ENCODE measurements around the gene RESF1. TPM values are rescaled to one million over a fixed set of nuclear protein-coding genes. Genes with fewer than 3 reads are reported as not detected.
A peak's percentile ranks its signal among the peaks of the same experiment; 100 is the strongest.

RESF1 gene
- total RNA-seq, 1 experiment from 2014 or later = 33.8 TPM

DNA sequence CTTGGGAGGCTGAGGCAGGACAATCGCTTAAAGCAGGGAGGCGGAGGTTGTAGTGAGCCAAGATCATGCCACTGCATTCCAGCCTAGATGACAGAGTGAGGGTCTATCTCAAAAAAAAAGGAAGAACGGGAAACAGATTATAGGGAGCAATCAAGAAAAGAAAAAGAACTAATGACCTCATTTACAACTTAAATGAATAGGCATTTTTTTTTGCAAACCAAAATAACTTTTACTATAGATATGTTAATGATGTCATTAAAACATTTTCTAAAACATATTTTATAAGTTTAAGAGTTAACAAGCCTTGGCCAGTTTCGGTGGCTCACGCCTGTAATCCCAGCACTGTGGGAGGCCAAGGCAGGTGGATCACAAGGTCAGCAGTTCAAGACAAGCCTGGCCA, 6.8 kb upstream of the RESF1 start:
- Histone ChIP-seq H3K9me3 (ENCODE audit: insufficient read depth, low read depth) (peaks cover 7% of the 10 kb centered on the region; the same call in 1 of the 2 replicates), H4K20me1 (ENCODE audit: insufficient read depth) (no peaks in the 10 kb centered on the region), H2AFZ (no peak overlapping the region), H3K79me2 (ENCODE audit: low read depth) (no peaks in the 10 kb centered on the region), H3K4me3 (no peak overlapping the region), H3K4me2 (no peak overlapping the region), H3K27ac (no peak overlapping the region), H3K9me2 (ENCODE audit: insufficient read depth) (no peaks in the 10 kb centered on the region), H3K27me3 (ENCODE audit: insufficient read depth, low read depth) (no peaks in the 10 kb centered on the region), H3K4me1 (replicated peaks; ENCODE audit: insufficient read depth) (peaks cover 7% of the 10 kb centered on the region; the same call in 1 of the 2 replicates), H3F3A (ENCODE audit: insufficient read depth, low read depth) (no peaks in the 10 kb centered on the region), H3K36me3 (ENCODE audit: low read depth) (no peaks in the 10 kb centered on the region)
- no peak for TF ChIP-seq EZH2 (IDR thresholded peaks at IDR 0.05; ENCODE audit: low read depth)
- TF ChIP-seq, protein P1, sequence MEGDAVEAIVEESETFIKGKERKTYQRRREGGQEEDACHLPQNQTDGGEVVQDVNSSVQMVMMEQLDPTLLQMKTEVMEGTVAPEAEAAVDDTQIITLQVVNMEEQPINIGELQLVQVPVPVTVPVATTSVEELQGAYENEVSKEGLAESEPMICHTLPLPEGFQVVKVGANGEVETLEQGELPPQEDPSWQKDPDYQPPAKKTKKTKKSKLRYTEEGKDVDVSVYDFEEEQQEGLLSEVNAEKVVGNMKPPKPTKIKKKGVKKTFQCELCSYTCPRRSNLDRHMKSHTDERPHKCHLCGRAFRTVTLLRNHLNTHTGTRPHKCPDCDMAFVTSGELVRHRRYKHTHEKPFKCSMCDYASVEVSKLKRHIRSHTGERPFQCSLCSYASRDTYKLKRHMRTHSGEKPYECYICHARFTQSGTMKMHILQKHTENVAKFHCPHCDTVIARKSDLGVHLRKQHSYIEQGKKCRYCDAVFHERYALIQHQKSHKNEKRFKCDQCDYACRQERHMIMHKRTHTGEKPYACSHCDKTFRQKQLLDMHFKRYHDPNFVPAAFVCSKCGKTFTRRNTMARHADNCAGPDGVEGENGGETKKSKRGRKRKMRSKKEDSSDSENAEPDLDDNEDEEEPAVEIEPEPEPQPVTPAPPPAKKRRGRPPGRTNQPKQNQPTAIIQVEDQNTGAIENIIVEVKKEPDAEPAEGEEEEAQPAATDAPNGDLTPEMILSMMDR (conservative IDR thresholded peaks at IDR 0.05) = no peak
- DNase-seq = no peak
- ChIA-PET CTCF (no interaction called here), POLR2A (ENCODE audit: unreplicated experiment) (no interaction called here)
- intact Hi-C loops (cut with micrococcal nuclease; ENCODE audit: unreplicated experiment) = no loop called here
- no TSS peak for BruUV-seq (replicated peaks)

DNA sequence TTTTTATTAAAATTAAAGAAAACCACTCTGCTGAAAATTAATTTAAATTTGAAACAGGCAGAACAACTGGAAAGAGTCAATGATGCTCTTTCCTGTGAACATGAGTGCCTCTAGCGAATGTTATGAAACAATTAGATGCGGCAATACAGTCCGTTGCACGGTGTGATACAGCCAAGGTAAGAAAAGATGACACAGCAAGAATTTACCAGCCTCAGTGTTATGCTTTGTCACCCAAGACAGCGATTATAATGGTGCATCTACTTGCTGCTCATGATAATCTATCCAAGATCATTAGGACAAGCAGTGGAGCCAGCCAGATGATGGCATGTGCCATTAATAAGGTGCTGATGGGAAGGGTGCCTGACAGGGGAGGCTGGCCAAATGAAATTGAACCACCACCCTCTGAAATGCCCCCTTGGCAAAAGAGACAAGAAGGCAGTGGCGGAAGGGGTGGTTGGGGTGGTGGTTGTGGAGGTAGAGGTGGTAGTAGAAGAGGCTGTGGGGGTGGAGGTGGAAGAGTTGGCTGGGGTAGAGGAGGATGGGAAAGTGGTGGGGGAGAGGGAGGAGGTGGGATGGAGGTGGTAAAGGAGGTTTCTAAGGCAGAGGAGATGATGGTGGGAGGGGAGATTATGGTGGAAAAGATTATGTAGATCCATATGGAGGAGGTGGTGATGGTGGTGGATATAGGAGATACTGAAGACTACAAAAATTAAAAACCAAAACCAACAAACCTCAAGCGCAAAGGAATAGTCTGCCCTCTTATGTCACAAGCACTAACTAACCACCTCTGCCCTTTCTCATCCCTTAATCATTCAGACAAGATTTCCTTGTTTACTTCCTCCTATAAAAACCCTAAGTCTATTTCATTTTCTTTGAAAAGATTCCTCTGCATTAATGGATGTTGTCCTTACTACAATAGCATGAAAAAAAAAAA, 4.0 kb upstream of the RESF1 start:
- BruUV-seq (replicated peaks) = no TSS peak
- no peak overlapping the region for H3K4me3 ChIP-seq
- no peaks in the 10 kb centered on the region for H3K9me3 ChIP-seq (ENCODE audit: insufficient read depth, low read depth)
- no peak for TF ChIP-seq EZH2 (IDR thresholded peaks at IDR 0.05; ENCODE audit: low read depth)
- TF ChIP-seq, protein P1 (conservative IDR thresholded peaks at IDR 0.05) = no peak
- H4K20me1 ChIP-seq (ENCODE audit: insufficient read depth) = no peaks in the 10 kb centered on the region
- no peaks in the 10 kb centered on the region for H3K27me3 ChIP-seq (ENCODE audit: insufficient read depth, low read depth)
- no peak for DNase-seq
- no peaks in the 10 kb centered on the region for H3K36me3 ChIP-seq (ENCODE audit: low read depth)
- H3K4me1 ChIP-seq (replicated peaks; ENCODE audit: insufficient read depth) = peaks cover 4% of the 10 kb centered on the region; the same call in 1 of the 2 replicates
- peaks cover 8% of the 10 kb centered on the region; the same call in 1 of the 2 replicates for H3F3A ChIP-seq (ENCODE audit: insufficient read depth, low read depth)
- H2AFZ ChIP-seq = no peak overlapping the region
- no peaks in the 10 kb centered on the region for H3K9me2 ChIP-seq (ENCODE audit: insufficient read depth)
- POLR2A ChIA-PET (ENCODE audit: unreplicated experiment) = no interaction called here
- CTCF ChIA-PET = no interaction called here
- H3K27ac ChIP-seq = no peak overlapping the region
- H3K4me2 ChIP-seq = no peak overlapping the region
- intact Hi-C loops (cut with micrococcal nuclease; ENCODE audit: unreplicated experiment) = loop anchor here (5.0 kb wide), 1 partner anchor 703 kb away; no protein-coding TSS in a partner anchor
- peaks cover 3% of the 10 kb centered on the region; the same call in 1 of the 2 replicates for H3K79me2 ChIP-seq (ENCODE audit: low read depth)

DNA sequence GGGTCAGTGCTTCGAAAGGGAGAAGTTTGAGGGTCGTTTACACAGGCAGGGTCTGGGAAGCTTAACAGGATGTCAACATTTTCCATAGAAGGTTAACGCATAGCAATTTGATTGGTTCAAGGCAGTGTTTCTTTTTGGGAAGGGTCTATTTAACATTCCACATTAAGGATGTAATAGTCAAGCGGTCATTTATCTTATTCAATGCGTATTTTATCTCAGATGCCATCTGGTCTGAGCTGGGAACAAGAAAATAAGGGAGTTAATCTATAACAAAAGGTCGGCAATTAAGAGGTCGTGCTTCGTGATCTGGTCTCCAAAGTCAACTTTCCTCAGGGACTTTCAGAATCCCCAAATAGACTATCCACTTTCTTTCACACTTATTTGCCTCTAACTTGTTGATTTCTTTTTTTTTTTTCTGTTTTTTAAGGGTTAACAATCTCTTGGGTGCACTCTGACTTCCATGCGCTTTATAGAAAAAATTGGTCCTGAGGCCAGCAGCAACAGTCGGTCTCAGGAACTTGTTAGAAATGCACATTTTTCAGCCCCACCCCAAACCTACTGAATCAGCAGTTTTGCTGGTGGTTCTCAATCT, 550 bp upstream of the RESF1 start:
- TF ChIP-seq EZH2 (IDR thresholded peaks at IDR 0.05; ENCODE audit: low read depth) = no peak
- TF ChIP-seq, protein P1 (conservative IDR thresholded peaks at IDR 0.05) = no peak
- CTCF ChIA-PET = no interaction called here

More for the DNA sequence above, 550 bp upstream of the RESF1 start:
- H3K9me2 ChIP-seq (ENCODE audit: insufficient read depth) = no peaks in the 10 kb centered on the region
- peaks cover 10% of the 10 kb centered on the region; the same call in 1 of the 2 replicates for H3F3A ChIP-seq (ENCODE audit: insufficient read depth, low read depth)
- H3K79me2 ChIP-seq (ENCODE audit: low read depth) = peaks cover 20% of the 10 kb centered on the region
- peak overlapping the region; percentile 86 for H2AFZ ChIP-seq
- BruUV-seq (replicated peaks) = TSS peak; percentile 83
- no peaks in the 10 kb centered on the region for H3K9me3 ChIP-seq (ENCODE audit: insufficient read depth, low read depth)
- DNase-seq = no peak
- H3K4me2 ChIP-seq = peak overlapping the region; percentile 87
- H4K20me1 ChIP-seq (ENCODE audit: insufficient read depth) = no peaks in the 10 kb centered on the region
- POLR2A ChIA-PET (ENCODE audit: unreplicated experiment) = interaction anchor here (0.5 to 0.7 kb wide), 2 partner anchors 19 to 332 kb away, joined by 3 to 5 read pairs; no protein-coding TSS in a partner anchor
- H3K4me3 ChIP-seq = peak overlapping the region; percentile 86
- peaks cover 12% of the 10 kb centered on the region for H3K4me1 ChIP-seq (replicated peaks; ENCODE audit: insufficient read depth)
- H3K27ac ChIP-seq = peak overlapping the region; percentile 45
- no peaks in the 10 kb centered on the region for H3K27me3 ChIP-seq (ENCODE audit: insufficient read depth, low read depth)
- H3K36me3 ChIP-seq (ENCODE audit: low read depth) = peaks cover 4% of the 10 kb centered on the region; the same call in 1 of the 2 replicates
- intact Hi-C loops (cut with micrococcal nuclease; ENCODE audit: unreplicated experiment) = loop anchor here (2.0 to 5.0 kb wide), 4 partner anchors 230 to 706 kb away; partner anchors contain the start of genes AMN1 and ETFBKMT
